DMS79 (cell line): ENCODE measurements around the gene PLIN4.

ENCODE experiments used
- DNase-seq: peaks from one replicate; lab custom pipeline; 2025; lab: John Stamatoyannopoulos, UW

Gene PLIN4

DNA sequence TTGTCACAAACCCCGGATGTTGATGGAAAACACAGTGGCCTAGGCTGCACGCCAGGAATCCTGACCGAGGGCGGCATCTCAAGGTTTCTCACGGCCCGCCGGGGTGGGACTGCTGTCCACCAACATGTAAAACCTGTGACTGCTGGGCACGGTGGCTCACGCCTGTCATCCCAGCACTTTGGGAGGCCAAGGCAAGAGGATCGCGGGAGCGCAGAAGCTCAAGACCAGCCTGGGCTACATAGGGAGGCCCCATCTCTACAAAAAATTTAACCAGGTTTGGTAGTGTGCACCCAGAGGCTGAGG is 11.2 kb downstream of the PLIN4 start:
- no peak for DNase-seq

DNA sequence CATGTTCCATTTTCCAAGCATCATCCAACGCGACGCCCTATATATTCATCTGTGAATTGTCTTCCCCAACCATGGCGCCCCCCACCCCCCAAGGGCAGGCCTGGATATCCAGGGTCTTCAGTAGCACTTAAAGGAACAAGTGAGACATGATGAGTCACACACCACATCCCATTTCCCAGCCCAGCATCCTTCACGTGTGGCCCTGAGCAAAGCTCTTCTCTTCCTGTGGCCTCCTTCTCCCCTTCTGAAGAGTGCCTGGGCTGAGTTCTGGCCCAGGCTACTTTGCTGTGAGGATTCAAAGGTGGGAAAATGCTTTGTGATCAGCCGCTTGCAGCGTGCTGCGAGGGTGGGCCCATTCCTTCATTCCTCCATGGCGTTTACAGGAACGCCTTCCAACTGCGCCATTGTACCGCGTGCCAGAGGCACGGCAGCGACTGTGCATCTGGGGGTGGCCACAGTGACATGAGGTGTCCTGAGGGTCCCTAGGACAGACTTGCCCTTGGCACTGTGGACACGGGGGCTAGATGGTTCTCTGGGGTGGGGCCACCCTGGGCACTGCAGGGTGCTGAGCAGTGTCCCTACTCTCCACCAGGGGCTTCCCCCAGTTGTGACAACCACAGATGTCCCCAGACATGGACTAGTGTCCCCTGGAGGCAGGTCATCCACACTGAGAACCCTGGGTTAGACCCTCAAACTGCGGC is 11.7 kb downstream of the PLIN4 start:
- DNase-seq = no peak

DNA sequence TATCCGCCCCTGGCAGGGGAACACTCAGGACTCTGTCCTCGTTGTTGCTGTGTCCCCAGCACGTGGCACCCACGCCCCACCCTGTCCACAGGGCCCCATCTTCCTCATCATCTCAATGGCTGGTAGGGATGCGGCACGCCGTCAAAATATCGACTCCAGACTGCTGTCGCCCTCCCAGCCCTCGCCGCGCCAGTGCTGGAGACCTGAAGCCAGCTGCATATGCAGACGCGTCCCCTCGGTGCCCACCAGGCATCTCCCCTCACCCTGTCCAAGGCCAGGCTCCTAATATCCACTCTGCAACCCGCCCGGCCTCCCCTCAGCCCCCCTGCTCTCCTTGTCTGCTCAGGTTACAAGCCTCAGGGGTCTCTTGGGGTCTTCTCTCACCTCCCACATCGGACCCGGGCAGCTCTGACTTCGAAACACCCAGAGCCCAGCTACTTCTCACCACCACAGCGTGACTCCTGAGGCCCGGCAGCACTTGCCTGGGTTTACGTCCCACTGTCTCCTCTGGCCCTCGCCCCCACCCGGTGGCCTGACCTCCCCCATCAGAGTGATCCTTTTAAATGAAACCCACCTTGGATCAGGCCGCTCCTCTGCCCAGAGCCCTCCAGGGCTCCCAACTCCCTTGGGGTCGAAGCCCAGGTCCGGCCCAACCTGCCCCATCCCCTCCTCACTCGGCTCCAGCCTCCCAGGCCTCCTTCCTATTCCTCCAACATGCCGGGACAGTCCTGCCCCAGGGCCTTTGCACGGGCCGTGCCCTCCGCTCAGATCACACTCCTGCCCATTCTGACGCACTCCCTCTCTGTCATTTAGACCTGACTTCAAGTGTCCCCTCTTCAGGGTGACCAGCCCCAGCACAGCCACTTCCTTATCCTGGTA is 12.5 kb downstream of the PLIN4 start:
- DNase-seq = no peak

DNA sequence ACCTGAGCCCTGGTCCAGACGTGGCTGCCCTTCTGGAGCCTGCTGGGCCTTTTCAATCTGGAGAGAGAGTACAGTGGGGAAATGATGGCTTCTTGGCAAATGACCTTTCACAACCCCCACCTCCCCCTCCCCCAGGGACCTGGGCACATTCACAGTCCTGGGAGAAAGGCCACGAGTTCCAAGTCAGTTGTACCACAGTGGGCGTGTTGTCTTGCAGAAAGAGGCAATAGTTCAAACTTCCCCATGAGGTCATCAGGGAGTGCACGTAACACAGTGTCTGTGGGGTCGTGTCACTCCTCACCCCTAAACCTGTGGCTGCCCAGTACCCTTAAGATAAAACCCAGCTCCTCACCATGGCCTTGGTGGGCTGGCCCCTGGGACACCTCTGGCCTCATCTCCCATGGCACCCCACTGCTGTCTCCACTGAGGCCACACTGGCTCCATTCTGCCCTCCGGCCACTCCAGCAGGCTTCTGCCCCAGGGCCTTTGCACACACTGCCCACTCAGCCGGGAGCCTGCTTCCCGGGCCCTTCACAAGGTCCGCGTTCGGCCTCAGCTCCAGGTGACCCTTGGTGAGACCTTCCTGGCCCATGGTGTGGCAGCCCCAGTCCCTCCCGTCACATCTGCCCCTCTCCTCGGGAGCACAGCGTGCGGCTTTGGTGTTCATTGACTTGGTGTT is 13.3 kb downstream of the PLIN4 start:
- DNase-seq = no peak

DNA sequence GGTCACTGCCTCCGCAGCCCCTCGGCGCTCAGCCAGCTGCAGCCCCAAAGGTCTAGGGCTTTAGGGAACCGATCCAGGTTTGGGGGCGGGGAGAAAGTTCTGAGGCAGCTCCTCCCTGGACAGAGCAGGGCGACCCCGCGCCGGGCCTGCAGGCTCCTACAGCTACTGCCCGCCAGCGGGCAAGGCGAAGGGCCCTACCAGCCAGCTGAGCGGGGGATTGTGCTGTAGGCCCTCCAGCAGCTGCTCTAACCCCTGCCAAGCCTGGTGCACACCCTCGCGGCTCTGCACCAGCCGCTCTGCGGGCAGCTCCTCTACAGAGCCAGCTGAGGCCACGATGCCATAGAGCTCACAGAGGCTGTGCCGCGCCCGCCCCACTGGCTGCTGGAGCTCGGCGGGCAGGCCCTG is 14.0 kb downstream of the PLIN4 start:
- no peak for DNase-seq

DNA sequence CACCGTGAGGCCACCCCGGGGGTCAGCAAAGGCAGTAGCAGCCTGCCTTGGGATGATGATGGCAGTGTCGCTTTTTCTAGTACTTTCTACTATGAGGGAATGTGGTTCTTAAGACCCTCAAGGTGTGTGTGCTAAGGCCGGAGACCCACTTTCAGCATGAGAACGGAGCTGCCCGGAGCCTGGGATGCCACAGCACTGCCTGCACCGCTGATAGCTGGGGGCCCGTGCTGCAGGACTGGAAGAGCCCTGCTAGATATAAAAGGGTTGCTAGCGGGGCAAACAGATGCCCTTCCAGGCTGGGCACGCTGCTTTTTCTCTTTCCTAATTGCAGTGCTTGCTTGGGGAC is 14.5 kb downstream of the PLIN4 start:
- DNase-seq = no peak

DNA sequence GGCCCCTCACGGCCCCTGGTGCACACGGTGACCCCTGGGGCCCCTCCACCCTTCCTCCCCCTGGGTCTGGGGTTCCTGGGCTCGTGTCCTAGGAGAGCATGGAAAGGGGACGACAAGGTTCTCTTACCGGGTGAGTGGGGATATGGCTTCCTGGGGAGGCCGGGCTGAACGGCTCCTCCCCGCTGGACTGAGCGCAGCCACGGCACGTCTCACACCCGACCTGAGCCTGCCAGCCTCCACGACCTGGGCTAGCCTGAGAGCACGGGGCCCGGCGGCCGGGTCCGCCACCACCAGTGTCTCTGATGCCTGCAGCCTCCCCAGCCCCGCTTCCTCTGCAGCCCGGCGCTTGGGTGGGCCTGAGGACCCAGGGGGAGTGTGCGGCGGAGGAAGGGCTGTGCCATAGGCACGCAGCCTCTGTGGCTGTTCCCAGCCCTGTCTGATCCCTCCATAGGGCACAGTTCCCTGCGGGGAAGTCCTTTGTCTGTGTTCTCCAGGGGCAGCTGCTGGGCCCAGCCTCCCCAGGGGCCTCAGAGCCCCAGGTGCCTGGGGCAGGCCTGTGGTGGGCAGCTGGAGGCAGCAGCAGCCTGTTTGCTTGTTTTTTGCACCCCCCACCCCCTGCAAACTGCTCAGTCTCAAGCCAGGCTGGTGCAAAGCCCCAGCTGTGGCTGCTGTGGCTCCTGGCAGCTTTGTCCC is 15.0 kb downstream of the PLIN4 start:
- no peak for DNase-seq

DNA sequence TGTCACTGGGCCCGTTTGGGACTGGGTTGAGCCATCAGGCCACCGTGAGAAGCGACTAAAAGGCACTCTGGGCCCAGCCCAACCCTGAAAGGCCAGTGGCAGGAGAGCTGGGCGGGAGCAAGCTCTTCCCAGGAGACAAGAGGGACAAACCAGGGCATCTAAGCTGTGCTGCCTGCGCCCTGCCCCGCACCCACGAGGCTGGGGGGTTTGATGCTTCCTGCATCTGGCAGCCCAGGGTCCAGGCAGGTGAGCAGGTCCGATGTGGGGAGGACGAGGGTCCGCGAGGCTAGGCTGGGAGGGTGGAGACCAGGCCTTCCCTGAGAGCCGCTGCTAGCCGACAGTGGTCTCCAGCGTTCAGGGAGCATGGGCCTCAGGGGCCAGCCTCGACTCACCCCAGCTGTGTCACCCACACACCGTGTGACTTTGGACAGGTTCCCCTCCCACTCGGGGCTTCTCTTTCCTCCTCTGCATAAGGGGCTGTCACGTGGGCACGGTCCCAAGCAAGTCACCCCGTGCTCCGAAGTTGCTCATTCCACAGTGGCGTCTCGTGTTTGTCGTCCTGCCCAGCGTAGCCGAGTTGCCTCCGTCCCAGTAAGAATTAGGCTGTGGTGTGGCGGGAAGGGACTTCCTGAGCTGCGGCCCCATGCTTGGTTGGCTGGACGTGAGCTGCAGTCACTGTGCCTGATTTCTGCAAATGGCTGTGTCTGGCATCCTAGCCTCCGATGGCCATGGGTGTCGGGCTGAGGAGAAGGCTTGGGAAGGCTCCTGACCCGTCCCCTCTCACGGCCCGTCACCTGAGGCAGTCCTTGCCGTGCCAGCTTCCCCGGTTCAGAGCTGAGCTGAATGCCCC is 15.8 kb downstream of the PLIN4 start:
- no peak for DNase-seq

DNA sequence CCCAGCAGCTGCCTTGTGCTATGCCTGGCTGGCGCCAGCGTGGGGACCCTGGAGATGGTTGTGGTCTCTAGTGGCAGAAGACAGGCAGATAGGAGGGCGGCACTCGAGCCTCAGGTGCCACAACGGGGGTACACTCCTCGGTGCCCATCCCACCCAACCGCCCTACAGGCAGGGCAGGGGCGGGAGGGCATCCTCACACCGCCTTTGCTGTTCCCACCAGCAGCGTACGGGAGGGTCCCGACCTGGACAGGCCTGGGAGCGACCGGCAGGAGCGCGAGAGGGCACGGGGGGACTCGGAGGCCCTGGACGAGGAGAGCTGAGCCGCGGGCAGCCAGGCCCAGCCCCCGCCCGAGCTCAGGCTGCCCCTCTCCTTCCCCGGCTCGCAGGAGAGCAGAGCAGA is 16.6 kb downstream of the PLIN4 start:
- DNase-seq = no peak

DNA sequence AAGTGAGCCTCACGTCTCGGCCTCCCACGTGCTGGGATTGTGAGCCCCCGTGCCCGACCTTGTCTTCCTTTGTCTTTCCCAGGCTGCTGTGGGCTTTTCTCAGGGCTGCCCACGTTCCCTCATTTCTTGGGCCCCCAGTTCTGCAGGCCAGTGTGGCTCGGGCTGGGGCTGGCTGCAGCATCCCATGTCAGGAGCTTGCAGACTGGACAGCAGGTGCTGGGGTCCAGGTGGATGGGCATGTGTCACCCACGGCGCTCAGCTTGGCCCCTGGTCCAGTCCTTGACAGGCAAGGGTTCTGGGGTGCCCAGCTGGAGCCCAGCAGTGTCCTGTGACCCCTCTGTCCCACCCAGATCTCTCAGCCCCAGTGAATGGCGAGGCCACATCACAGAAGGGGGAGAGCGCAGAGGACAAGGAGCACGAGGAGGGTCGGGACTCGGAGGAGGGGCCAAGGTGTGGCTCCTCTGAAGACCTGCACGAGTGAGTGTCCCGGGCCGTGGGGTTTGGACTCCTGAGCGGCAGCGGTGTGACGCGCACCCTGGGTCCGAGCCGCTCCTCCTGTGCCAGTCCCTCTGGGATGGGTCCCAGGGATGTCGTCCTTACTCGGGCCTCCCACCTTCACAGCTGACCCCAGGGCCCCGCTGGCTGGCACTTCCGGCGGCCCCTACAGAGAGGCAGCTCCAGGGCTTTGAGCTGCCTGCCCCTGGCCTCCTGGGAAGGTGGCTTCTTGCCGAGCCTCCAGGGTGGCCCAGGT is 17.3 kb downstream of the PLIN4 start:
- no peak for DNase-seq

DNA sequence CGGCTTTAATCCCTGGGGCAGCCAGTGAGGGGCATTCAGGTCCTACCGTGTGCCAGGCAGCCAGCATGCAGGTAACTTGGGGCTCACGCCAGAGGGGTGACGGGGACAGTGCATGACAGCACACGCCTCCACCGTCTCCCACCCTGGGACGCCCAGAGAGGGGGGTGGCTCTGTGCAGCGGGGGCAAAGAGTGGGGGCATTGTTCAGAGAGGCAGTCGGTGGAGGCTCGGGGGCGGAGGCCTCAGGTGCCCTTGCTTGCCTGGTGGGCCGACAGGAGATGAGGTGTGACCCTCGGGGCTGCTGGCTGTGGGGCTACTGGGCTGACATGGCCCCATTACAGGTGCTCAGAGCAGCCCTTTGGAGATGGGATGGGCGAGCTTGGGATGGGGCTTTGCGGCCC is 18.4 kb downstream of the PLIN4 start:
- DNase-seq = no peak

DNA sequence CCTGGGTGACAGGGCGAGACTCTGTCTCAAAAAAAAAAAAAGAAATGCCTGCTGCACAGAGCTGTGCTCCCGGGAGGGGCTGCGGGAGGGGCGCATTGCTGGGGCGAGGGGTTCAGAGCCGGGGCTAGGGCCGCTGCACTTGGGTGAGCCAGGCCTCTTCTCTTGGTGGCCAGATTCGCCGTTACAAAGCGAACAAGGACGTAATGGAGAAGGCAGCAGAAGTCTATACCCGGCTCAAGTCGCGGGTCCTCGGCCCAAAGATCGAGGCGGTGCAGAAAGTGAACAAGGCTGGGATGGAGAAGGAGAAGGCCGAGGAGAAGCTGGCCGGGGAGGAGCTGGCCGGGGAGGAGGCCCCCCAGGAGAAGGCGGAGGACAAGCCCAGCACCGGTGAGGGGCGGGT is 19.0 kb downstream of the PLIN4 start:
- no peak for DNase-seq

DNA sequence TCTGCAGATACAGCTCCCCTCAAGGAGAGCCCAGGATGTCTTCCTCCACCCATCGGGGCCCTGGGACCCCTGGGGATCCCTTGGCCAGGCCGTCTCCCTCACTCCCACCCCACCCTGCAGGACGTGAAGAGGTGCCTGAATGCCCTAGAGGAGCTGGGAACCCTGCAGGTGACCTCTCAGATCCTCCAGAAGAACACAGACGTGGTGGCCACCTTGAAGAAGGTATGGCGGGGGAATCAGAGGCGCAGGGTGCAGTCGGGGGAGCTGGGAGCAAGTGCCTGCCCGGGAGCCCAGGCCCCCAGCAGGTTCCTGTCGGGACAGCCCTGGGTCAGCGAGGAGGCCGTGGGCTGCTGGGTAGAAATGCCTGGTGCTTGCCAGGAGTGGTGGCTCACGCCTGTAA is 19.6 kb downstream of the PLIN4 start:
- no peak for DNase-seq

DNA sequence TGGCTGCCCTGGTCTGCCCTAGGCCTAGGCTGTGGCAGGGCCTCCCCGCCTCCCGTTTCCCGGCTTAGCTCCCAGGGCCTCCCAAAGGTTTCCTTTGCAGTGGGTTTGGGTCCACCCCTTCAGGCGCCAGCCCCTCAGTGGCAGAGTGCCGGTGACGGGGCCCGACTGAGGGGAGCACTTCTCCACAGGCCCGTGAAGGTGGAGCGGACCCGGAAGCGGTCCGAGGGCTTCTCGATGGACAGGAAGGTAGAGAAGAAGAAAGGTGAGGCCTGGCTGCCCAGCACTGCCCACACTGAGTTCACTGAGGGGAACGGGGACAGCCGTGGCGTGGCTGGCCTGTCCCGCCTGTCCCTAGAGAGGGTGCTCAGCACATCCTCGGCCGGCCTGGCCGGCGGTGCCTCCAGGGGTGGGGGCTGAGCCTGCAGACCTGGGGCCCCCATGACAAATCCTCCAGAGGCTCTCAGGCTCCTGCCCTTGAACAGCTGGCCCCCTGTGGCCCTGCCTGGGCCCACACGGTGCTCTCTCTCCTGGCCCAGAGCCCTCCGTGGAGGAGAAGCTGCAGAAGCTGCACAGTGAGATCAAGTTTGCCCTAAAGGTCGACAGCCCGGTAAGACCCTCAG is 20.4 kb downstream of the PLIN4 start:
- DNase-seq = no peak

DNA sequence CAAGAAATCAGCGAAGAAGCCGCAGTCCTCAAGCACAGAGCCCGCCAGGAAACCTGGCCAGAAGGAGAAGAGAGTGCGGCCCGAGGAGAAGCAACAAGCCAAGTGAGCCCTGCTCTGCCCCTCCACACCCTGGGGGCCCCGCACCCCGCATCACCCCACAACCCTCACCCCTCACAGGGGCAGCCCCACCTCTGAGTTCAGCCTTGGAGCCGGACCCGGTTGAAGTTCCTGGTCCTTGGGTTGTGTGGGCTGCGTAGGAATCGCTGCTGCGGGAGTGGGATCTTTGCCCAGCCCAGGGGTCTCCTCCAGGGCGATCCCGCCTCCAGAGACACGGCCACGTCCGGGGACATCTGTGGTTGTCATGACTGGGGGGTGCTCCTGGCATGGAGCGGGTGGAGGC is 22.0 kb downstream of the PLIN4 start:
- no peak for DNase-seq

DNA sequence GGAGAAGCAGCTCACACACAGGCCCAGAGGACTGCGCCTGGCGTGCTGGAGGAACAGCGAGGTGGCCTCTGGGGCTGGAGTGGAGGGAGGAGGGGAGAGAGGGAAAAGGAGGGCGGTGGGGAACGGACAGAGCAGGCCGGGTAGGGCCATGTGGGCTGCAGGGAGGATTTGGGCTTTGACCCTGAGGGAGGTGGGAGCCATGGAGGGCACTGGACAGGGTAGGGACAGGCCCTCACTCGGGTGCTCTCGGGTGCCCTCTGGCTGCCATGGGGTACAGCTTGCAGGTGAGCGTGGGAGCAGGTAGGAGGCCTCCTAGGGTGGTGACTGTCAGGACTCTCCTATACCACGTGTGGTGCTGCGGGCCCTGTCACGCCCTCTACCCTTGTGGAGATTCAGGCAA is 22.8 kb downstream of the PLIN4 start:
- no peak for DNase-seq

DNA sequence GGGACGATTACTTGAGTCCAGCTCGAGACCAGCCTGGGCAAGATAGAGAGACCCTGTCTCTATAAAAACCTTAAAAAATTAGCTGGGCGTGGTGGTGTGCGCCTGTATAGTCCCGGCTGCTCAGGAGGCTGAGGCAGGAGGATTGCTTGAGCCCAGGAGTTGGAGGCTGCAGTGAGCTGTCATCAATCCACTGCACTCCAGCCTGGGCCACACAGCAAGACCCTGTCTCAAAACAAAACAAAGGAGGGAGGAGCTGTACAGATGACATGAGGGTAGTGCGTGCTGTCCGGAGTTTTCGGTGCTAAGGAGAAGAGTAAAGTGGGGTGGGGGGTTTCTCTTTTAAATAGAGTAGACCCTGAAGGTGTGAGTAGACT is 23.6 kb downstream of the PLIN4 start:
- DNase-seq = no peak

DNA sequence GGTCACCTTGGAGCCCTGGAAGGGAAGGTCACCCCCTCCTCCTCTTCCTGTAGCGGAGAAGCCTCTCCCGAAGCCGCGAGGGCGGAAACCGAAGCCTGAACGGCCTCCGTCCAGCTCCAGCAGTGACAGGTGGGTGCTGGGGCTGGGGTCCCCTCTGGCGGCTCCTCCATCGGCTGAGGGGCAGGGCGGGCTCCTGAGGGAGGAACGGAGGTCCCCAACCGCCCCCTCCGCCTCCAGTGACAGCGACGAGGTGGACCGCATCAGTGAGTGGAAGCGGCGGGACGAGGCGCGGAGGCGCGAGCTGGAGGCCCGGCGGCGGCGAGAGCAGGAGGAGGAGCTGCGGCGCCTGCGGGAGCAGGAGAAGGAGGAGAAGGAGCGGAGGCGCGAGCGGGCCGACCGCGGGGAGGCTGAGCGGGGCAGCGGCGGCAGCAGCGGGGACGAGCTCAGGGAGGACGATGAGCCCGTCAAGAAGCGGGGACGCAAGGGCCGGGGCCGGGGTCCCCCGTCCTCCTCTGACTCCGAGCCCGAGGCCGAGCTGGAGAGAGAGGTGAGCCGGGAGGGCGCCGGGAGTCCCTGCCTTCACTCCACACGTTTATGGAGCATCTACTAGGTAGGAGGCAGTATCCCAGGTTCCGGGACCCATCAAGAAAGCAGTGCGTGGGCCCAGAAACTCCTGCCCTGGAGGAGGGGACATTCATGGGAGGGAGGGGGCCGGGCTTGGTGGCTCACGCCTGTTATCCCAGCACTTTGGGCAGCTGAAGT is 24.2 kb downstream of the PLIN4 start:
- DNase-seq = no peak

DNA sequence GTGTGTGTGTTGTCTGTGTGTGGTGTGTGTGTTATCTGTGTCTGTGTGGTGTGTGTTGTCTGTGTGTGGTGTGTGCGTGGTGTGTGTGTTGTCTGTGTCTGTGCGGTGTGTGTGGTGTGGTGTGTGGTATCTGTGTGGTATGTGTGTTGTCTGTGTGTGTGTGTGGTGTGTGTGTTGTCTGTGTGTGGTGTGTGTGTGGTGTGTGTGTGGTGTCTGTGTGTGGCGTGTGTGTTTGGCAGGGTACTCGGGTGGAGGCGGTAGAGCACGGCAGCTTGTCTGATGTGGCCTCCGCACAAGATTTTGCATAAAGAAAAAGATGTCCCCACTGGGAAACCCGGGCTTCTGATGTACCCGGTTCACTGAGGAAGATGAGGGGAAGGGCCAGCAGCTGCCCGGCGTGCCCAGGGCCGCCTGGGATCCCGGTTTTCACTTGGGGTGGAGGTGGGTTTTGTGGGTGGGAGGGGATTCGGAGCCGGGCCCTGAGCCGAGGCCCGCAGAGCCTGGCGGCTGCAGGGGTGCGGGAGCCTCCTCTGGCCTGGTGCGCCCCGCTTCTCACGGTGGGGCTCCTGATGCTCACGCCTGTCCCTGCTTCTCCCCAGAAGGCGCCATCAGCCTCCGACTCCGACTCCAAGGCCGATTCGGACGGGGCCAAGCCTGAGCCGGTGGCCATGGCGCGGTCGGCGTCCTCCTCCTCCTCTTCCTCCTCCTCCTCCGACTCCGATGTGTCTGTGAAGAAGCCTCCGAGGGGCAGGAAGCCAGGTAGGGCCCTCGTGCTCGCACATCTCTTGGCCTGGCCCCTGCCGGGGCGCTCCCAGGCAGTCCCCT is 25.0 kb downstream of the PLIN4 start:
- DNase-seq = no peak
